HG03066 (cell line): ENCODE measurements around the gene NPC1L1.

Experiments used
- ATAC-seq: cut with Tn5 transposase; IDR thresholded peaks from one replicate; pipeline ENCODE4 v1.9.1; 2021; ENCODE audit warnings: low read depth; ENCODE audit not compliant: unreplicated experiment

The NPC1L1 gene

GRCh38 chr7:44538798-44539668 lies 2.1 kb downstream of the NPC1L1 start:
- ATAC-seq, result no peak

- ATAC-seq, result no peak
These were observed 2.9 kb downstream of the NPC1L1 start for GRCh38 chr7:44538093-44538797.

DNA sequence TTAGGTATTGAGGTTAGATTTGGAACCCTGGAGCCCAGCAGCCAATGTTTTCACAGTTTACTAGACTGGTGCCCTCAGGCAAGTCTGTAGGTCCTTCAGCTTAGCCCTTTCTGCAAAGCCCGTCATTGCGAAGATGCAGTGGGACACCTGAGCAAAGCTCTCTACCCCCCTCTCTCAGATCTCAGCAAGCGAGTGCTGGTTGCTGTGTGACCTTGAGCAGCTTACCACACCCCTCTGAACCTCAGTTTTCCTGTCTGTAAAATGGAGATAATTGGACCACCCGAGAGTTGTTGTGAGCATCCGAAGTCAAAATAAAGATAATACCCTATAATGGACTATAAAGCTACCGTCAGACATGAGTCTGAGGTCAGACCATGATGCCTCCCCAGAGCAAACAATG lies 3.7 kb downstream of the NPC1L1 start:
- ATAC-seq, result no peak

- ATAC-seq, result no peak
These were observed 5.0 kb downstream of the NPC1L1 start for GRCh38 chr7:44536090-44536489.

DNA sequence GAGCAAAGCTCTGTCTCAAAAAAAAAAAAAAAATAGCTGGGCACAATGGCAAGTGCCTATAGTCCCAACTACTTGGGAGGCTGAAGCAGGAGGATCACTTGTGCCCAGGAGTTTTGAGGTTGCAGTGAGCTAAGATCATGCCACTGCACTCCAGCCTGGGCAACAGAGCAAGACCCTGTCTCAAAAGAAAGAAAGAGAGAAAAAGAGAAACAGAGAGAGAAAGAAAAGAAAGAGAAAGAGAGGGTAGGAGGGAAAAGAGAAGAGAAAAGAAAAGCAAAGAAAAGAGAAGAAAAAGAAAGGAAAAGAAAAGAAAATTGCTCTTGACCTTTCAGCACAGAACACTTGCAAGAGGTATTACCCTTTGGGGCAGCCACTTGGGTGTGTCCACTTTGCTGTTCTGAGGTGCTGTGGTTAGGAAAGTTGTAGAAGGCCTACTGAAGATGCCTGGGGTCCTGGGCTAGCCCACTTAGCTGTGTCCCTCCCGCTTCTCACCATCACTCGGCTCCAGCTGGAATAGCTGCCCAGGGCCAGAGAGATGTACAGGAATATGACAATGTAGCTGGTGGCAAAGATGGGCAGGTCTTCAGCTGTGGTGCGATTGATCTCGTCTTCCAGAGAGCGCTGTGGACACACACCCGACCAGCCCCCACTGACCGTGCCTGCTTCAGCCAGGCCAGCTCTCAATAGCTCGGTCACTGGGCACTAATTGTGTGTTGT lies 5.6 kb downstream of the NPC1L1 start:
- ATAC-seq, result no peak

DNA sequence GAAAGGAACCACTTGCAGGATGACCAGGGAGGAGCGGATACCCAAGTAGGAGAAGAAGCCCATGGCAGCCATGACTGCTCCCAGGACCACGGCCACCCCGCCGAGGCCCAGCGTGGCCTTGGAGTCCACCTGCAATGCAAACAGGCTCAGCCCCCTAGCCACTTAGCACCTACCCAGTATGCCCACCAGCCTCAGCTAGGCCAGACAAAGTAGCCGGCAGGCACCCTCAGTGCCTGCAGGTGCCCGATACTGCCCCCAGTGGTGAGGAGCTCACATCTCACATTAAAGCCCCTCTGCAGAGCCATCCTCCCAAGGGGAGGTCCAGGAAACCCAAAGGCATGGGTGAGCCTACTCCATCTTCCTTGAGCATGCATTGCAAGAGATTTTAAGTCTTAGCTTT lies 6.6 kb downstream of the NPC1L1 start:
- no peak for ATAC-seq

GRCh38 chr7:44534087-44534486 lies 7.0 kb downstream of the NPC1L1 start:
- no peak for ATAC-seq

GRCh38 chr7:44533301-44534055 lies 7.7 kb downstream of the NPC1L1 start:
- no peak for ATAC-seq

DNA sequence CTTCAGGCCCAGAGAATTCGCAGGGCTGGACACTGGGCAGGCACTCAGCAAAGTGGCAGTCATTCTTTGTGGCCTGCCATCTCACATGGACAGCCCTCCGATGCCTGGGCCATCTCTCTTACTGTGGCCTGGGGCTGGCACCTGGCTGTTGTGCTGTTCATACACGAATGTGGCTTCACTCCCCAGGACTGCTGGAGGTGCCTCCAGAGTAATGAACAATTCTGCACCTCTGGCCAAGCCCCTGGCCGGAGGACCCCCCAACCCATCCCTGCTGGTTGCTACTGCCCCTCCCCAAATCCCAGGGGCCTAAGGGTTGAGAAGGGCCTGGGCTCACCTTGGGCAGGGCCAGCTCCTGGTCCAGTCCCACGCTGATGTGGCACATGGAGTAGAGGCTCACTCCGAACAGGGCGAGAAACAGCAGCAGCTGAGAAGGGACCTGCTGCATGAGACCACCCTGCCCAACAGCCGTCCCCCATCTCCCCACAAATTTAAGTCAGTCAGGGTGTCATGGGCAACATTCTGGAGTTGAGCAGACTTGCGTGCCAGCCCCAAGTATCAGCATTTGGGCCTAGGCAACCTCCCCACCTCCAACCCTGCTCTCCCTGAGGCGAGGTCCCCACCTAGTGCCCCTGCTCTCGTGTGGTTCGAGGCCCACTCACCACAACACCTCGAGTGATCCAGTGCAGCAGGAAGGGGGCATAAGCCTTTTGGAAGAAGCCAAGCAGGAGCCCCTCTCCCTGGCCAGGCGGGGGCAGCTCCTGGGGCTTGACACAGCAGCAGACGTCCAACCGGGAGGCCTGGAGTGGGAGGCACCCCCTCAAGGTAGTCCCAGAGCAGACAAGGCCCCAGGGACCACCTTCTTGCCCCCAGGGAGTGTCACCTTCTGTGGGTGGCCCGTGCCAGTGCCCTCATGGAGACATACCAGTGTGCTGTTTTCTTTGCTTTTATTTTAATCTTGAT lies 9.4 kb downstream of the NPC1L1 start:
- ATAC-seq, result no peak

- no peak for ATAC-seq
These were observed 10.1 kb downstream of the NPC1L1 start for GRCh38 chr7:44530990-44531389.

GRCh38 chr7:44524811-44525388 lies 16.2 kb downstream of the NPC1L1 start:
- ATAC-seq, result no peak

DNA sequence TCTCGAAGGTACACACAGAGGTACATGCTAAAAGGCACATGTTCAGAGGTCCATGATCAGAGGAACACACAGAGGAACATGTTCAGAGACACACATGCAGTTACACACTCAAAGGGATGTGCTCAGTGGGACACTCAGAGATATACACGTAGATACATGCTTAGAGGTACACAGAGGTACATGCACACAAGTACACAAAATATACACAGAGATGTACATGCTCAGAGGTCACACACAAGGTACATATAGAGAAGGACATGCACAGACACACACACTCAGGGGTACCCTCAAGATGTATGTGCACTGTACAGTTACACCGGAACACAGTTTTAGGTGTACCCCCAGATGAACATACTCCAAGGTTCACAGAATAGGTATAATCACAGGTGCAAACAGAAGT lies 18.8 kb downstream of the NPC1L1 start:
- ATAC-seq, result no peak

- ATAC-seq, result no peak
These were observed 19.6 kb downstream of the NPC1L1 start for GRCh38 chr7:44521347-44522095.

- ATAC-seq, result no peak
These were observed 20.6 kb downstream of the NPC1L1 start for GRCh38 chr7:44520574-44520973.

GRCh38 chr7:44519546-44519945 lies 21.6 kb downstream of the NPC1L1 start:
- ATAC-seq, result no peak

DNA sequence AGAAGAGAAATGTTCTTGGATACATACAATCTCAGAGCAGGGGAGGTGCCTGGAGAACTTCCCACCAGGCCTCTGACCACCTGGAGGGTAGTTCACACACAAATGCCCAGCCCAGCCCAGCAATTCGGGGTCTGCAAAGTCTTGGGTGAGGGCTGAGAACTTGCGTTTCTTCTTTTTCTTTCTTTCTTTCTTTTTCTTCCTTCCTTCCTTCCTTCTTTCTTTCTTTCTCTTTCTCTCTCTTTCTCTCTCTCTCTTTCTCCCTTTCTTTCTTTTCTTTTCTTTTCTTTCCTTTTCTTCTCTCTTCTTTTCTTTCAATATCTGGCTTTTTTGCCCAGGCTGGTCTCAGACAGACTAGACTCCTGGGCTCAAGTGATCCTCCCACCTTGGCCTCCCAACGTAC lies 22.4 kb downstream of the NPC1L1 start:
- ATAC-seq, result no peak

- no peak for ATAC-seq
These were observed 24.0 kb downstream of the NPC1L1 start for GRCh38 chr7:44517175-44517574.

GRCh38 chr7:44515590-44516268 lies 25.4 kb downstream of the NPC1L1 start:
- ATAC-seq, result no peak
